HT-29 (cell line): ENCODE results near the gene MBOAT2. TPM values are rescaled to one million over a fixed set of nuclear protein-coding genes. Genes with fewer than 3 reads are reported as not detected.
"Not testable (repeated sequence)": the region's sequence is repeated elsewhere in the genome, so short reads cannot be mapped to it uniquely, and the experiment has no call there.

Source experiments
- DNase-seq: peaks from one replicate; pipeline ENCODE4 v3.0.0-alpha.2; 2015; ENCODE audit warnings: low spot score
- total RNA-seq: library from RNA; depleted of rRNA; stranded (reverse); fragments of >200 nt; shearing (Covaris generic); gene quantifications from 2 replicates; pipeline ENCODE4 v1.2.3, GENCODE V29; 2014; rRNA removed

Gene MBOAT2
- total RNA-seq: 1.2 and 2.0 TPM in 2 replicates

GRCh38 chr2:9003616-9004337 lies at the start of gene MBOAT2:
Gene MBOAT2 (minus strand): TSS chr2:9003684. CDS start chr2:9003614, 70 bp downstream.
- peak; percentile 52 for DNase-seq

GRCh38 chr2:9052821-9053533 lies 49.5 kb upstream of the MBOAT2 start:
- no peak for DNase-seq

GRCh38 chr2:9051451-9051850 lies 48.0 kb upstream of the MBOAT2 start:
- not testable (repeated sequence) for DNase-seq

GRCh38 chr2:9050122-9050809 lies 46.8 kb upstream of the MBOAT2 start:
- DNase-seq: no peak

GRCh38 chr2:9045595-9045994 lies 42.1 kb upstream of the MBOAT2 start:
- no peak for DNase-seq

- not testable (repeated sequence) for DNase-seq
Measured at GRCh38 chr2:9043491-9043890, 40.0 kb upstream of the MBOAT2 start.

- no peak for DNase-seq
Measured at GRCh38 chr2:9037166-9037565, 33.7 kb upstream of the MBOAT2 start.

- DNase-seq: no peak
Measured at GRCh38 chr2:9033385-9034168, 30.1 kb upstream of the MBOAT2 start.

GRCh38 chr2:9032536-9033255 lies 29.2 kb upstream of the MBOAT2 start:
- DNase-seq: no peak

- DNase-seq: no peak
Measured at GRCh38 chr2:9032121-9032520, 28.6 kb upstream of the MBOAT2 start.

- DNase-seq: no peak
Measured at GRCh38 chr2:9031246-9031645, 27.8 kb upstream of the MBOAT2 start.

GRCh38 chr2:9030841-9031240 lies 27.4 kb upstream of the MBOAT2 start:
- no peak for DNase-seq

GRCh38 chr2:9030190-9030589 lies 26.7 kb upstream of the MBOAT2 start:
- no peak for DNase-seq

GRCh38 chr2:9029721-9030120 lies 26.2 kb upstream of the MBOAT2 start:
- DNase-seq: no peak

GRCh38 chr2:9027884-9028283 lies 24.4 kb upstream of the MBOAT2 start:
- no peak for DNase-seq

GRCh38 chr2:9025746-9026145 lies 22.3 kb upstream of the MBOAT2 start:
- no peak for DNase-seq

GRCh38 chr2:9024575-9024974 lies 21.1 kb upstream of the MBOAT2 start:
- no peak for DNase-seq

- no peak for DNase-seq
Measured at GRCh38 chr2:9021563-9022211, 18.2 kb upstream of the MBOAT2 start.

- DNase-seq: no peak
Measured at GRCh38 chr2:9020267-9020666, 16.8 kb upstream of the MBOAT2 start.

GRCh38 chr2:9018534-9018933 lies 15.1 kb upstream of the MBOAT2 start:
- no peak for DNase-seq
